DMS53 treated with DMSO at 0.1 percent for 48 hours (cell line): ENCODE measurements around the gene GIPC2.
A peak's percentile ranks its signal among the peaks of the same experiment; 100 is the strongest.
"Not testable (repeated sequence)": the region's sequence is repeated elsewhere in the genome, so short reads cannot be mapped to it uniquely, and the experiment has no call there.

Experiments
- DNase-seq: peaks from one replicate; lab custom pipeline; 2025; ENCODE audit not compliant: unreplicated experiment; lab: John Stamatoyannopoulos, UW

The GIPC2 gene, protein sequence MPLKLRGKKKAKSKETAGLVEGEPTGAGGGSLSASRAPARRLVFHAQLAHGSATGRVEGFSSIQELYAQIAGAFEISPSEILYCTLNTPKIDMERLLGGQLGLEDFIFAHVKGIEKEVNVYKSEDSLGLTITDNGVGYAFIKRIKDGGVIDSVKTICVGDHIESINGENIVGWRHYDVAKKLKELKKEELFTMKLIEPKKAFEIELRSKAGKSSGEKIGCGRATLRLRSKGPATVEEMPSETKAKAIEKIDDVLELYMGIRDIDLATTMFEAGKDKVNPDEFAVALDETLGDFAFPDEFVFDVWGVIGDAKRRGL

GRCh38 chr1:78045926-78046778 lies at the start of gene GIPC2:
Gene GIPC2, plus strand, starts transcription at chr1:78045966. Its CDS starts 129 bp downstream, at chr1:78046095.
- DNase-seq: peak; percentile 44

DNA sequence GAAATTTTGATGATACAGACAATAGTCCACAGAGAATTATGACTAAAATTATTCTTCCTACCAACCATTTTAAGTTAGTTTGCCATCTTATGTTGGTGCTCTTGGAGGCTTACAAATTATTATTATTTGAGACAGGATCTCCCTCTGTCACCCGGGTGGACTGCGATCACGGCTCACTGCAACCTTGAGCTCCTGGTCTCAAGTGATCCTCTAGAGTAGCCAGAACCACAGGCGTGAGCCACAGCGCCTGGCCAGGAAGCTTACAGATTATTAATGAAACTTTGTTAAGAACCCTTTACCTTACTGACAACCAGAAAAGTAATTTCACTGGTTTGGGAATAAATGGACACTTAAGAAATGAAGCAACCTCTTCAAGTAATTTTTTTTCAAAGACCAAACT lies 49.0 kb upstream of the GIPC2 start:
- DNase-seq: no peak

DNA sequence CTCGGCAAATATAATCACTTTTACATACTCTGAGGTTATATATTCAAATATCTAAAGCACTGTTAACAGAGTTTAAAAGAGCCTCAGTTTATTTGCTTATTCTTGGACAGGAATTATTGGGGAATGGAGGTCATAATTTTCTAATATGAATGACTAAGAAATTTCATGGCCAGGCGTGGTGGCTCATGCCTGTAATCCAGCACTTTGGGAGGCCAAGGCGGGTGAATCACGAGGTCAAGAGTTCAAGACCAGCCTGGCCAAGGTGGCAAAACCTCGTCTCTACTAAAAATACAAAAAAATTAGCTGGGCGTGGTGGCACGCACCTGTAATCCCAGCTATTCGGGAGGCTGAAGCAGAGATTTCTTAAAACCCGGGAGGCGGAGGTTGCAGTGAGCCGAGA lies 45.2 kb upstream of the GIPC2 start:
- not testable (repeated sequence) for DNase-seq

GRCh38 chr1:78003070-78003746 lies 42.6 kb upstream of the GIPC2 start:
- DNase-seq: peak; percentile 60

- peak; percentile 86 for DNase-seq
Measured at GRCh38 chr1:78003882-78004718, 41.7 kb upstream of the GIPC2 start.

GRCh38 chr1:78004719-78005447 lies 40.9 kb upstream of the GIPC2 start, which contains the start of gene DNAJB4:
Gene DNAJB4, plus strand, starts transcription at chr1:78004939. Its CDS starts 172 bp downstream, at chr1:78005111.
- DNase-seq: peak; percentile 98

- no peak for DNase-seq
Measured at GRCh38 chr1:78005448-78005722, 40.4 kb upstream of the GIPC2 start.

DNA sequence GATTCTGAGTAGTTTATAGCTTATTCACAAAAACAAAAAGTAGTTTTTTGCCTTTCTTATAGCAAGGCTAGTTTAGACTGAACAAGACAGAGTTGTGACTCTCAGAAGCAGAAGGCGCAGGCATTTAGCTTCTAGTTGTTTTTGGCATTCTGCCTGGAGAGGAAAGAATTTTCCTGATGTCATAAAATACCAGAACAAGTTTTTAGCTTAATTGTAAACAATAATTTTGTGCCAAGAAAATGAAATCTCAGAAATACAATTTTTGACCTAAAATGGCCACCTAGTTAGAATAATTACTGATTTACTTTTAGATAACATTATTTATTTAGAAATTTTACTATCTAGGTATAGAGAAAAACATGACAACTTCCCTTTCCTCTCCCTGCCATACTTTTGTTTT lies 40.0 kb upstream of the GIPC2 start:
- peak; percentile 27 for DNase-seq

- no peak for DNase-seq
Measured at GRCh38 chr1:78006521-78006920, 39.2 kb upstream of the GIPC2 start.

DNA sequence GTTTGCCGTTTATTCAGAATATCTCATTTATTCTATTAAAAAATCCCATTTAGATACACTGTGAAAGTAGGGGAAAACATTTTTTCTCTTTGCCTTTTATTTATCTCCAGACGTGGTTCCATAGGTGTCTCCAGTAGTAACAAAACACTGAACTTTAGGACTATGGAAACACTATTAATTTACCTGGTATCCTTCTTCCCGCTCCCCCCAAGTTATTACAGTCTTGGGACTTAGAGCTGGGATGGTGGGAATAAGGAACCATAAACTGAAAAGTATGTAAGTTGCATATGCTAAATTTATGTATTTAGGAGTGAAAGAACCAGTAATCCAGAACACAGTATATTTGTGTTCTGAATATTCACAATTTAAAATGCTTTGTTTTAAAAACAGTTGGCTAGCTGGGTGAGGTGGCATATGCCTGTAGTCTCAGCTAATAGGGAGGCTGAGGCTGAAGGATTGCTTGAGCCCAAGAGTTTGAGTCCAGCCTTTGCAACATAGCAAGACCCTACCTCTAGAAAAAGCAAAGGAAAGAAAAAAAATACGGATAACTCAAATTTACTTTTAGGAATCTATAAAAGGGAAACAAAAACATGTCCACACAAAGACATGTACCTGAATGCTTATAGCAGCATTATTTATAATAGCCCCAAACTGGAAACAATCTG lies 38.0 kb upstream of the GIPC2 start:
- DNase-seq: no peak

GRCh38 chr1:78009276-78009675 lies 36.5 kb upstream of the GIPC2 start:
- no peak for DNase-seq

GRCh38 chr1:78009836-78010235 lies 35.9 kb upstream of the GIPC2 start:
- DNase-seq: no peak

- DNase-seq: no peak
Measured at GRCh38 chr1:78011050-78011449, 34.7 kb upstream of the GIPC2 start.

- DNase-seq: no peak
Measured at GRCh38 chr1:78015148-78015547, 30.6 kb upstream of the GIPC2 start.

- DNase-seq: no peak
Measured at GRCh38 chr1:78019024-78019423, 26.7 kb upstream of the GIPC2 start.

GRCh38 chr1:78021134-78021533 lies 24.6 kb upstream of the GIPC2 start:
- DNase-seq: not testable (repeated sequence)

GRCh38 chr1:78029793-78030192 lies 16.0 kb upstream of the GIPC2 start:
- DNase-seq: no peak

DNA sequence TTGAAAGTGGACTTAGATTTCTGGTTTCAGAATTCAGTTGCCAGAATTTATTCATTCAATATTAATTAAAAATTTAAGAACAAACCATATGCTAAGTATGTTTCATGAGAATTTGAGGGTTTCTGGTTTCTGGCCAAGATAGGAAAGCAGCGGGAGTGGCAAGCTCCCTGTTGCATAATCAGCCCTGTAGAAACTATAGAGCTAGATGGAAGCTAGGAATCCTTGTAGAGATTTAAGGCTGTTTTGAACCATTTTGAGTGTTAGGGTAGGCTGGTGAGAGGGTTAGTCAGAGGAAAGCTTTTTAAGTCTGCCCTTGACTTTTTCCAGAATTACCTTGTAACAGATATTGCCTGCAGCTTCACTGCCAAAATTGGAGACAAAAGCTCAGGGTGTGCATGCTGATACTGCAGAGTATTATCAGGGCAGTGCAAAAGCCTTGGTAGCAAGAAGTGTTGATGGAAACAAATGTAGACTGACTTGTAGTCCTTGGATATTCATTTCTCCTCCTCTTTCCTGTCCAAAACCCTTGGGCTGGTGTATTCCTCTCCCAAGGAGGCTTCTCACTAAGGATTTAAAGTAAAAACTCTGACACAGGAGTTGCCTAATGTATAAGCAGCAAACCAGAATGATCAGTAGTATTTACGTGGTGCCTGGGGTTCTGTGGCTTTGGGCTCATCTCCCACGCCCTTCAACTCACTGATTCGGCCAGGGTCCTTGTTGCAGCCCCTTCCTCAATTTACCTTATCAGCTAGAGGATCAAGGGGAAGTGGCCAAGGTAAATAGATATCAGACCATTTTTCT lies 12.6 kb upstream of the GIPC2 start:
- DNase-seq: no peak

DNA sequence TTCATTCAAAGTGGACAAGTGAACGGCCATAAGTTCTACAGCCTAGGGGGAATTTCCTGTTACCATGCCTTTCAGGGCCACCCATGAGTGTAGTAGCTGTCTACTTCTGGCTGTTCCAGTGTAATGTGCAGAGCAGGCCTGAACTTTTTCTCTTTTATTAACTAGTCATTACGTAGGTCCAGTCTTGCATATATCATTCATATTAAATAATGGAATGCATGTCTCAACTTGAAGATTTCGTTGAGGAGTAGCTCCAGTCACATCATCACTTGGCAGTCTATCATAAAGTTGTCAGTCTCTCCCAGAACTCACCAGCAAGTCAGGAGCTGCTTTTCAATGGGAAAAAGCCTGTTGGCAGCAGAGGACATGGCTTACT lies 12.0 kb upstream of the GIPC2 start:
- DNase-seq: no peak
